HCT116 (cell line): ENCODE data around the gene PSMC5. TPM values are rescaled to one million over a fixed set of nuclear protein-coding genes. Genes with fewer than 3 reads are reported as not detected.

Source experiments
- ATAC-seq: fragments of 200-7000 bp; cut with Tn5 transposase; 2 replicates; pipeline ENCODE4 v1.9.1; 2020; ENCODE audit warnings: mild to moderate bottlenecking, moderate library complexity
- BruUV-seq: library from RNA; stranded (reverse); fragments of 400-500 nt; replicated peaks from 2 replicates; lab custom pipeline; 2021; lab: Mats Ljungman, UMichigan
- CTCF ChIA-PET: fragments of 300-600 bp; sonication (Branson Sonifier 250); formaldehyde crosslinking; loops from one replicate; lab custom pipeline; 2021; ENCODE audit warnings: antibody characterized with exemption; lab: Charles Lee
- POLR2A ChIA-PET: fragments of 300-600, 350-600 bp; sonication (Branson Sonifier 250); formaldehyde crosslinking; loops from one replicate; lab custom pipeline; 2021; ENCODE audit warnings: antibody characterized with exemption; lab: Charles Lee
- RAD21 ChIA-PET, 2 experiments: fragments of 300-600 bp; sonication (Branson Sonifier 250); formaldehyde crosslinking; loops; one replicate each; lab custom pipeline; 2023; ENCODE audit warnings: low total read pairs in 2 of 2; ENCODE audit not compliant: uncharacterized antibody in 2 of 2, unreplicated experiment in 2 of 2, low non-redundant PET in 1 of 2; lab: Charles Lee
- DNase-seq: peaks from one replicate; pipeline ENCODE4 v3.0.0-alpha.2; 2010; ENCODE audit warnings: low read depth, low spot score
- H2AFZ ChIP-seq: fragments of 200-600 bp; shearing (Covaris generic), sonication (generic); 2 replicates; pipeline ENCODE4 v1.6.1; 2017; ENCODE audit warnings: low read depth, mixed run types, mixed read lengths, antibody characterized with exemption, low read length; ENCODE audit not compliant: poor library complexity, severe bottlenecking
- H3K27ac ChIP-seq: 2 replicates; pipeline ENCODE4 v1.5.1; 2012; ENCODE audit warnings: low read depth, low read length
- H3K27me3 ChIP-seq: fragments of 200-600 bp; sonication (generic); 2 replicates; pipeline ENCODE4 v1.6.1; 2016; ENCODE audit warnings: mixed run types, low read length, mixed read lengths; ENCODE audit not compliant: insufficient read depth
- H3K36me3 ChIP-seq, 2 experiments: fragments of 200-500 bp in 1 of 2; fragments of 200-600 bp in 1 of 2; sonication (Bioruptor generic) in 1 of 2; sonication (generic) in 1 of 2; 2 replicates each; pipeline versions ENCODE4 v1.5.1 to v1.6.1; 2014 to 2016; ENCODE audit warnings: low read length in 2 of 2, inconsistent platforms in 1 of 2, mixed read lengths in 1 of 2, mixed run types in 1 of 2; ENCODE audit not compliant: insufficient read depth in 2 of 2, control insufficient read depth in 1 of 2
- H3K4me1 ChIP-seq, 2 experiments: fragments of 200-600 bp in 1 of 2; sonication (generic) in 1 of 2; 2 replicates each; pipeline versions ENCODE4 v1.5.1 to v1.6.1; 2012 to 2017; ENCODE audit warnings: low read length in 2 of 2, inconsistent platforms in 1 of 2, mild to moderate bottlenecking in 1 of 2, mixed read lengths in 1 of 2, mixed run types in 1 of 2, moderate library complexity in 1 of 2; ENCODE audit not compliant: insufficient read depth in 2 of 2, control insufficient read depth in 1 of 2
- H3K4me2 ChIP-seq: fragments of 200-600 bp; sonication (generic); 2 replicates; pipeline ENCODE4 v1.6.1; 2017; ENCODE audit warnings: mixed run types, low read length, mixed read lengths
- H3K4me3 ChIP-seq, 2 experiments: fragments of 200-600 bp in 1 of 2; sonication (generic) in 1 of 2; replicated peaks in 1 of 2; 2 replicates each; pipeline ENCODE4 v1.5.1; 2011 to 2016; ENCODE audit warnings: low read length in 2 of 2, control low read depth in 1 of 2, low read depth in 1 of 2, mild to moderate bottlenecking in 1 of 2, mixed read lengths in 1 of 2, mixed run types in 1 of 2
- H3K79me2 ChIP-seq: fragments of 200-600 bp; sonication (generic); 2 replicates; pipeline ENCODE4 v1.6.1; 2017; ENCODE audit warnings: mild to moderate bottlenecking, mixed run types, low read length, moderate library complexity, mixed read lengths; ENCODE audit not compliant: insufficient read depth
- H3K9ac ChIP-seq: fragments of 200-600 bp; sonication (generic); 2 replicates; pipeline ENCODE4 v1.6.1; 2016; ENCODE audit warnings: low read length, mixed read lengths
- H3K9me2 ChIP-seq: fragments of 200-600 bp; sonication (generic), shearing (Covaris generic); 2 replicates; pipeline ENCODE4 v1.6.1; 2017; ENCODE audit warnings: mixed run types, mild to moderate bottlenecking, moderate library complexity; ENCODE audit not compliant: insufficient read depth
- H3K9me3 ChIP-seq, 2 experiments: fragments of 200-500 bp in 1 of 2; fragments of 200-600 bp in 1 of 2; sonication (Bioruptor generic) in 1 of 2; sonication (generic) in 1 of 2; 2 replicates each; pipeline ENCODE4 v1.6.1; 2014 to 2017; ENCODE audit warnings: low read length in 2 of 2, mixed read lengths in 2 of 2, inconsistent platforms in 1 of 2, low read depth in 1 of 2, mild to moderate bottlenecking in 1 of 2, mixed run types in 1 of 2, moderate library complexity in 1 of 2; ENCODE audit not compliant: control insufficient read depth in 1 of 2, insufficient read depth in 1 of 2
- H4K20me1 ChIP-seq: fragments of 200-600 bp; sonication (generic), shearing (Covaris generic); 2 replicates; pipeline ENCODE4 v1.6.1; 2017; ENCODE audit warnings: mixed run types, mild to moderate bottlenecking, moderate library complexity; ENCODE audit not compliant: insufficient read depth
- ATF3 ChIP-seq: IDR thresholded peaks from 2 replicates; pipeline ENCODE4 v1.6.1; 2012
- CBX3 ChIP-seq: IDR thresholded peaks from 2 replicates; pipeline ENCODE4 v1.6.1; 2012; ENCODE audit warnings: low read depth
- CEBPB ChIP-seq: IDR thresholded peaks from 2 replicates; pipeline ENCODE4 v1.6.1; 2012; ENCODE audit warnings: low read depth
- CTCF ChIP-seq, 3 experiments: fragments of 200-600 bp in 1 of 3; sonication (generic) in 1 of 3; IDR thresholded peaks in 2 of 3; conservative IDR thresholded peaks in 1 of 3; 2 replicates each; pipeline ENCODE4 v1.5.1; 2012 to 2017; ENCODE audit warnings: low read depth in 2 of 3, low read length in 2 of 3, antibody characterized with exemption in 1 of 3, borderline replicate concordance in 1 of 3, control low read depth in 1 of 3, mild to moderate bottlenecking in 1 of 3, mixed read lengths in 1 of 3, mixed run types in 1 of 3, moderate library complexity in 1 of 3; ENCODE audit not compliant: insufficient read depth in 1 of 3
- EGR1 ChIP-seq: IDR thresholded peaks from 2 replicates; pipeline ENCODE4 v1.6.1; 2012; ENCODE audit warnings: low read depth
- ELF1 ChIP-seq: IDR thresholded peaks from 2 replicates; pipeline ENCODE4 v1.6.1; 2012; ENCODE audit warnings: low read depth, borderline replicate concordance
- EZH2 ChIP-seq: fragments of 200-600 bp; sonication (generic); IDR thresholded peaks from 2 replicates; pipeline ENCODE4 v1.6.1; 2017; ENCODE audit warnings: antibody characterized with exemption, mixed run types
- EZH2phosphoT487 ChIP-seq: fragments of 200-600 bp; IDR thresholded peaks from 2 replicates; pipeline ENCODE4 v1.6.1; 2018; ENCODE audit warnings: antibody characterized with exemption, borderline replicate concordance
- FOSL1 ChIP-seq: IDR thresholded peaks from 2 replicates; pipeline ENCODE4 v1.6.1; 2012; ENCODE audit warnings: low read depth
- JUND ChIP-seq: IDR thresholded peaks from 2 replicates; pipeline ENCODE4 v1.6.1; 2012
- POLR2A ChIP-seq: IDR thresholded peaks from 2 replicates; pipeline ENCODE4 v1.7.0; 2011; ENCODE audit warnings: borderline replicate concordance; ENCODE audit not compliant: insufficient read depth, insufficient read length; ENCODE audit errors: extremely low read depth
- POLR2AphosphoS5 ChIP-seq: IDR thresholded peaks from 2 replicates; pipeline ENCODE4 v1.6.1; 2011; ENCODE audit warnings: mild to moderate bottlenecking, low read depth, low read length, moderate library complexity
- RAD21 ChIP-seq: IDR thresholded peaks from 2 replicates; pipeline ENCODE4 v1.6.1; 2012; ENCODE audit warnings: low read depth, mild to moderate bottlenecking
- REST ChIP-seq: IDR thresholded peaks from 2 replicates; pipeline ENCODE4 v1.6.1; 2012; ENCODE audit warnings: low read depth
- SIN3A ChIP-seq: IDR thresholded peaks from 2 replicates; pipeline ENCODE4 v1.6.1; 2012; ENCODE audit warnings: low read depth
- SRF ChIP-seq: IDR thresholded peaks from 2 replicates; pipeline ENCODE4 v1.6.1; 2012; ENCODE audit warnings: low read depth
- TCF7L2 ChIP-seq: IDR thresholded peaks from 2 replicates; pipeline ENCODE4 v1.7.0; 2011; ENCODE audit warnings: borderline replicate concordance, inconsistent platforms; ENCODE audit not compliant: insufficient read depth, insufficient read length; ENCODE audit errors: extremely low read depth
- YY1 ChIP-seq: IDR thresholded peaks from 2 replicates; pipeline ENCODE4 v1.6.1; 2011; ENCODE audit warnings: low read length, low read depth, moderate library complexity, mild to moderate bottlenecking; ENCODE audit not compliant: insufficient replicate concordance; ENCODE audit errors: extremely low read depth
- ZFX ChIP-seq: fragments of 450-650 bp; IDR thresholded peaks from 2 replicates; pipeline ENCODE4 v1.6.1; 2017
- ZNF274 ChIP-seq: fragments of 200-500 bp; sonication (Bioruptor generic); IDR thresholded peaks from 2 replicates; pipeline ENCODE4 v1.6.1; 2014; ENCODE audit warnings: mild to moderate bottlenecking, low read depth, low read length, inconsistent platforms
- intact Hi-C: fragments of 100-400 bp; cut with micrococcal nuclease; formaldehyde crosslinking; loops from 2 replicates; pipeline ENCODE4 v1.10.0; 2022
- total RNA-seq: library from RNA; stranded (reverse); gene quantifications from one replicate; pipeline ENCODE4 v1.2.1, GENCODE V29; 2021; ENCODE audit not compliant: unreplicated experiment

The PSMC5 gene
- total RNA-seq, 1 experiment from 2014 or later = 193 TPM

GRCh38 chr17:63850401-63850800, 23.2 kb downstream of the PSMC5 start (continued):
- TF ChIP-seq TCF7L2 (no peak), SIN3A (no peak), ELF1 (no peak), ZNF274 (no peak), CEBPB (no peak), EZH2phosphoT487 (no peak)

- Histone ChIP-seq H3K79me2 (no peaks in the 10 kb centered on the region), H3K36me3 (no peaks in the 10 kb centered on the region), H3K9ac (no peak overlapping the region), H3K4me1 (peaks cover 7 to 20% of the 10 kb centered on the region in 2 experiments; a peak in 3 of 4 replicates), H3K27ac (no peak overlapping the region), H3K9me2 (no peaks in the 10 kb centered on the region), H3K4me2 (no peak overlapping the region), H3K4me3 (no peak overlapping the region), H3K27me3 (no peaks in the 10 kb centered on the region), H4K20me1 (no peaks in the 10 kb centered on the region), H3K9me3 (peaks cover 0 to under 1% of the 10 kb centered on the region in 2 experiments; a peak in 1 of 4 replicates), H2AFZ (no peak overlapping the region)
- ChIA-PET RAD21 (no interaction called here), CTCF (interaction anchor here (1.1 kb wide), 1 partner anchor 13 kb away, joined by 4 read pairs; no protein-coding TSS in a partner anchor), POLR2A (no interaction called here)
- BruUV-seq = no TSS peak
- no peak for TF ChIP-seq RAD21
- TF ChIP-seq POLR2AphosphoS5 = no peak
- TF ChIP-seq EGR1 = no peak
- TF ChIP-seq REST = no peak
- no peak for TF ChIP-seq POLR2A
- TF ChIP-seq CBX3 = no peak
- TF ChIP-seq ATF3 = no peak
- TF ChIP-seq TCF7L2 = no peak
- no peak for TF ChIP-seq YY1
- no peak for TF ChIP-seq ZNF274
- TF ChIP-seq EZH2phosphoT487 = no peak
- TF ChIP-seq EZH2 = no peak
- no peak for TF ChIP-seq CEBPB
- TF ChIP-seq JUND = no peak
- TF ChIP-seq CTCF (IDR thresholded peaks at IDR 0.05 in 2 of 3, conservative IDR thresholded peaks at IDR 0.05 in 1 of 3; ENCODE audit: borderline replicate concordance in 1 of 3, insufficient read depth in 1 of 3, low read depth in 2 of 3, low read length in 2 of 3) = no peak
- no peak for TF ChIP-seq SIN3A
- no peak for TF ChIP-seq SRF
- no peak for TF ChIP-seq FOSL1
- no peak for TF ChIP-seq ZFX
- no peak for ATAC-seq
- intact Hi-C loops = no loop called here
- no peak for DNase-seq
Measured at GRCh38 chr17:63853260-63853659, 26.0 kb downstream of the PSMC5 start.
